HG03045 (cell line): Measurements from ENCODE around the gene RS1.

Source experiments
- ATAC-seq: cut with Tn5 transposase; IDR thresholded peaks from one replicate; pipeline ENCODE4 v1.9.1; 2021; ENCODE audit warnings: mild to moderate bottlenecking, moderate library complexity; ENCODE audit not compliant: unreplicated experiment

The RS1 gene

GRCh38 chrX:18672008-18672407 is at the start of gene RS1:
TSS of gene RS1 (minus strand) at chrX:18672108. CDS start at chrX:18672068, 40 bp downstream.
- no peak for ATAC-seq

GRCh38 chrX:18719852-18720251 is 47.9 kb upstream of the RS1 start:
- ATAC-seq: no peak

GRCh38 chrX:18714910-18715309 is 43.0 kb upstream of the RS1 start:
- ATAC-seq: no peak

- no peak for ATAC-seq
Observed at GRCh38 chrX:18709833-18710232, 37.9 kb upstream of the RS1 start.

- ATAC-seq: no peak
Observed at GRCh38 chrX:18707426-18708049, 35.6 kb upstream of the RS1 start, which contains the start of gene PPEF1. TSS of gene PPEF1 (plus strand) at chrX:18707645. CDS start at chrX:18707781, 136 bp downstream.

- no peak for ATAC-seq
Observed at GRCh38 chrX:18702362-18703195, 30.7 kb upstream of the RS1 start.

GRCh38 chrX:18701621-18702361 is 29.9 kb upstream of the RS1 start:
- no peak for ATAC-seq

GRCh38 chrX:18698737-18699650 is 27.1 kb upstream of the RS1 start:
- no peak for ATAC-seq

- ATAC-seq: no peak
Observed at GRCh38 chrX:18696653-18697052, 24.7 kb upstream of the RS1 start.

GRCh38 chrX:18692541-18692940 is 20.6 kb upstream of the RS1 start:
- no peak for ATAC-seq

GRCh38 chrX:18691431-18691830 is 19.5 kb upstream of the RS1 start:
- ATAC-seq: no peak

GRCh38 chrX:18687856-18688495 is 16.1 kb upstream of the RS1 start:
- ATAC-seq: no peak

- no peak for ATAC-seq
Observed at GRCh38 chrX:18682979-18683387, 11.1 kb upstream of the RS1 start.

GRCh38 chrX:18681996-18682395 is 10.1 kb upstream of the RS1 start:
- ATAC-seq: no peak

GRCh38 chrX:18677161-18677869 is 5.4 kb upstream of the RS1 start:
- no peak for ATAC-seq

GRCh38 chrX:18676470-18676869 is 4.6 kb upstream of the RS1 start:
- ATAC-seq: no peak

- ATAC-seq: no peak
Observed at GRCh38 chrX:18676050-18676449, 4.1 kb upstream of the RS1 start.

- peak; percentile 84 for ATAC-seq
Observed at GRCh38 chrX:18674788-18675735, 3.2 kb upstream of the RS1 start.
